GM19395 (cell line): ENCODE measurements around the gene CCR5AS.
A peak's percentile ranks its signal among the peaks of the same experiment; 100 is the strongest.

Experiments
- ATAC-seq: cut with Tn5 transposase; IDR thresholded peaks from one replicate; pipeline ENCODE4 v1.9.1; 2021; ENCODE audit warnings: mild to moderate bottlenecking, moderate library complexity; ENCODE audit not compliant: unreplicated experiment

Gene CCR5AS

GRCh38 chr3:46383211-46383950 lies 23.5 kb downstream of the CCR5AS start:
- no peak for ATAC-seq

- no peak for ATAC-seq
These were observed 25.2 kb downstream of the CCR5AS start for GRCh38 chr3:46381625-46382024.

- no peak for ATAC-seq
These were observed 26.2 kb downstream of the CCR5AS start for GRCh38 chr3:46380471-46381221.

- ATAC-seq = no peak
These were observed 28.4 kb downstream of the CCR5AS start for GRCh38 chr3:46378426-46378942.

GRCh38 chr3:46375814-46376213 lies 31.1 kb downstream of the CCR5AS start:
- no peak for ATAC-seq

GRCh38 chr3:46375218-46375617 lies 31.6 kb downstream of the CCR5AS start:
- ATAC-seq = no peak

- ATAC-seq = no peak
These were observed 32.1 kb downstream of the CCR5AS start for GRCh38 chr3:46374755-46375154.

GRCh38 chr3:46372492-46373359 lies 34.1 kb downstream of the CCR5AS start:
- no peak for ATAC-seq

- no peak for ATAC-seq
These were observed 35.1 kb downstream of the CCR5AS start for GRCh38 chr3:46371519-46372340.

- no peak for ATAC-seq
These were observed 35.9 kb downstream of the CCR5AS start, which contains the start of gene CCR5 for GRCh38 chr3:46370839-46371518. Gene CCR5, plus strand, starts transcription at chr3:46370946. Its CDS starts 1,957 bp downstream, at chr3:46372903.

GRCh38 chr3:46369675-46370132 lies 37.2 kb downstream of the CCR5AS start:
- peak; percentile 69 for ATAC-seq

GRCh38 chr3:46369151-46369550 lies 37.7 kb downstream of the CCR5AS start:
- no peak for ATAC-seq

- peak; percentile 55 for ATAC-seq
These were observed 38.3 kb downstream of the CCR5AS start for GRCh38 chr3:46368569-46368968.

- ATAC-seq = no peak
These were observed 39.1 kb downstream of the CCR5AS start for GRCh38 chr3:46367811-46368210.

- ATAC-seq = no peak
These were observed 40.9 kb downstream of the CCR5AS start for GRCh38 chr3:46365737-46366524.

GRCh38 chr3:46365041-46365440 lies 41.8 kb downstream of the CCR5AS start:
- ATAC-seq = no peak

- ATAC-seq = no peak
These were observed 45.2 kb downstream of the CCR5AS start for GRCh38 chr3:46361408-46362283.

GRCh38 chr3:46360907-46361306 lies 46.0 kb downstream of the CCR5AS start:
- ATAC-seq = no peak
